ENCODE measurements around the gene CXCL12.

Gene CXCL12

GRCh38 chr10:44384601-44385025 lies 284 bp downstream of the CXCL12 start:
- DNase-seq, result no peak

GRCh38 chr10:44383749-44384600 lies 922 bp downstream of the CXCL12 start:
- DNase-seq, result no peak

- DNase-seq, result no peak
These were observed 1.7 kb downstream of the CXCL12 start for GRCh38 chr10:44382981-44383748.

GRCh38 chr10:44382131-44382858 lies 2.6 kb downstream of the CXCL12 start:
- no peak for DNase-seq

GRCh38 chr10:44380829-44381600 lies 3.9 kb downstream of the CXCL12 start:
- DNase-seq, result no peak

- DNase-seq, result no peak
These were observed 5.0 kb downstream of the CXCL12 start for GRCh38 chr10:44379907-44380306.

- no peak for DNase-seq
These were observed 6.3 kb downstream of the CXCL12 start for GRCh38 chr10:44378626-44379025.

- no peak for DNase-seq
These were observed 7.1 kb downstream of the CXCL12 start for GRCh38 chr10:44377651-44378310.

- no peak for DNase-seq
These were observed 8.3 kb downstream of the CXCL12 start for GRCh38 chr10:44376472-44377099.

GRCh38 chr10:44374155-44374554 lies 10.7 kb downstream of the CXCL12 start:
- no peak for DNase-seq

- no peak for DNase-seq
These were observed 11.4 kb downstream of the CXCL12 start for GRCh38 chr10:44373341-44373995.

GRCh38 chr10:44372181-44372580 lies 12.7 kb downstream of the CXCL12 start:
- DNase-seq, result no peak

- no peak for DNase-seq
These were observed 14.1 kb downstream of the CXCL12 start for GRCh38 chr10:44370731-44371248.

- no peak for DNase-seq
These were observed 15.0 kb downstream of the CXCL12 start for GRCh38 chr10:44369854-44370253.

GRCh38 chr10:44369296-44369695 lies 15.6 kb downstream of the CXCL12 start:
- DNase-seq, result no peak

- DNase-seq, result no peak
These were observed 16.3 kb downstream of the CXCL12 start for GRCh38 chr10:44368637-44369036.

GRCh38 chr10:44366941-44367630 lies 17.8 kb downstream of the CXCL12 start:
- DNase-seq, result no peak

- no peak for DNase-seq
These were observed 20.3 kb downstream of the CXCL12 start for GRCh38 chr10:44364566-44364965.

GRCh38 chr10:44363716-44364115 lies 21.2 kb downstream of the CXCL12 start:
- no peak for DNase-seq
